SK-N-SH treated with all-trans-retinoic acid at 6 μM for 48 hours (cell line): ENCODE data around the gene SH3TC2.

Experiments
- ARNTL ChIP-seq: fragments of 450-650 bp; formaldehyde crosslinking; IDR thresholded peaks from 2 replicates; pipeline ENCODE4 v1.5.0; 2020; ENCODE audit warnings: low read depth, mild to moderate bottlenecking, moderate library complexity, borderline replicate concordance
- CREB5 ChIP-seq: fragments of 250-450 bp; sonication (Bioruptor Pico); IDR thresholded peaks from 2 replicates; pipeline ENCODE4 v1.5.1; 2020; ENCODE audit warnings: low read depth, mild to moderate bottlenecking, moderate library complexity
- PPARA ChIP-seq: fragments of 250-450 bp; sonication (Bioruptor Pico); IDR thresholded peaks from 2 replicates; pipeline ENCODE4 v1.5.0; 2020; ENCODE audit warnings: mild to moderate bottlenecking, borderline replicate concordance
- TSHZ2 ChIP-seq: fragments of 250-450 bp; sonication (Bioruptor Pico); IDR thresholded peaks from 2 replicates; pipeline ENCODE4 v1.5.0; 2020; ENCODE audit warnings: mild to moderate bottlenecking, moderate library complexity
- ZC3H10 ChIP-seq: fragments of 250-450 bp; sonication (Bioruptor Pico); IDR thresholded peaks from 2 replicates; pipeline ENCODE4 v1.5.1; 2021; ENCODE audit warnings: mild to moderate bottlenecking, moderate library complexity
- ZFP3 ChIP-seq: fragments of 250-450 bp; sonication (Bioruptor Pico); IDR thresholded peaks from 2 replicates; pipeline ENCODE4 v1.5.0; 2020; ENCODE audit warnings: mild to moderate bottlenecking, moderate library complexity
- ZFP30 ChIP-seq: fragments of 450-650 bp; formaldehyde crosslinking; IDR thresholded peaks from 2 replicates; pipeline ENCODE4 v1.5.0; 2022; ENCODE audit warnings: mild to moderate bottlenecking, moderate library complexity
- ZNF8 ChIP-seq: fragments of 450-650 bp; formaldehyde crosslinking; IDR thresholded peaks from 2 replicates; pipeline ENCODE4 v1.5.0; 2020; ENCODE audit warnings: mild to moderate bottlenecking, moderate library complexity
- TF ChIP-seq, protein P1 (sequence below): fragments of 250-450 bp; sonication (Bioruptor Pico); IDR thresholded peaks from 2 replicates; pipeline ENCODE4 v1.8.0; 2020; ENCODE audit warnings: mild to moderate bottlenecking, moderate library complexity, borderline replicate concordance

DNA sequence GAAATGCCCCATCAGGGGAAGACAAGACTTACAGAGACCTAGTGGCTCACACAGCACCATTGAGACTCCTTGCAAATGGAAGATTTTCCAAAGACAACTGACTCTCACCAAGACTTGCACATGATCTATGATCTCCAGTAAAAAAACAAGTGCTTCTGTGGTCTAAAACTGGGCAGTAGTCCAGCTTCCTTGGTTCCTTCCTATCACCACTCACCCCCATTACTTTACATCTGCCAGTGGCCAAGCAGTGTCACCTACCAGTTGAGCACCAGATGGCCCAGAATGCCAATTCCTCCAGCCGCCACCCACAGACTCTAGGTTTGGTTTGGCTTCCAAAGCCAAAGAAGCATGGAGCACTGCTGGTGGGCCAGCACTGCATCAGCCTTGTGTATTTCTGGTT lies 47.7 kb downstream of the SH3TC2 start:
- TF ChIP-seq CREB5 (CRISPR knock-in tag) (no peak), TSHZ2 (CRISPR knock-in tag) (no peak), PPARA (CRISPR knock-in tag) (no peak), ZC3H10 (CRISPR knock-in tag) (no peak), ZFP3 (CRISPR knock-in tag) (no peak), ARNTL (no peak), ZFP30 (CRISPR knock-in tag) (no peak), ZNF8 (CRISPR knock-in tag) (no peak)
- TF ChIP-seq, protein P1, sequence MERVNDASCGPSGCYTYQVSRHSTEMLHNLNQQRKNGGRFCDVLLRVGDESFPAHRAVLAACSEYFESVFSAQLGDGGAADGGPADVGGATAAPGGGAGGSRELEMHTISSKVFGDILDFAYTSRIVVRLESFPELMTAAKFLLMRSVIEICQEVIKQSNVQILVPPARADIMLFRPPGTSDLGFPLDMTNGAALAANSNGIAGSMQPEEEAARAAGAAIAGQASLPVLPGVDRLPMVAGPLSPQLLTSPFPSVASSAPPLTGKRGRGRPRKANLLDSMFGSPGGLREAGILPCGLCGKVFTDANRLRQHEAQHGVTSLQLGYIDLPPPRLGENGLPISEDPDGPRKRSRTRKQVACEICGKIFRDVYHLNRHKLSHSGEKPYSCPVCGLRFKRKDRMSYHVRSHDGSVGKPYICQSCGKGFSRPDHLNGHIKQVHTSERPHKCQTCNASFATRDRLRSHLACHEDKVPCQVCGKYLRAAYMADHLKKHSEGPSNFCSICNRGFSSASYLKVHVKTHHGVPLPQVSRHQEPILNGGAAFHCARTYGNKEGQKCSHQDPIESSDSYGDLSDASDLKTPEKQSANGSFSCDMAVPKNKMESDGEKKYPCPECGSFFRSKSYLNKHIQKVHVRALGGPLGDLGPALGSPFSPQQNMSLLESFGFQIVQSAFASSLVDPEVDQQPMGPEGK: no peak
